Aorta (tissue), 5 donors: ENCODE results near the gene TBC1D10B. TPM values are rescaled to one million over a fixed set of nuclear protein-coding genes. Genes with fewer than 3 reads are reported as not detected.

Experiments
- ATAC-seq: fragments of 200-7000 bp; cut with Tn5 transposase; one replicate; pipeline ENCODE4 v1.9.1; 2022; ENCODE audit warnings: moderate library complexity; ENCODE audit not compliant: low FRiP score
- DNase-seq, 2 donors: peaks; one replicate each; pipeline ENCODE4 v3.0.0-alpha.2; 2020
- H3K27ac ChIP-seq, 2 donors: one replicate each; pipeline ENCODE4 v1.5.1; 2013; ENCODE audit warnings: low read length in 2 of 2, mild to moderate bottlenecking in 2 of 2, moderate library complexity in 2 of 2, control low read depth in 1 of 2, inconsistent platforms in 1 of 2, low read depth in 1 of 2
- H3K27me3 ChIP-seq, 2 donors: one replicate each; pipeline ENCODE4 v1.6.1; 2013; ENCODE audit warnings: control low read depth in 1 of 2, low read length in 1 of 2, mild to moderate bottlenecking in 1 of 2, moderate library complexity in 1 of 2; ENCODE audit not compliant: insufficient read depth in 2 of 2, control insufficient read depth in 1 of 2
- H3K36me3 ChIP-seq, 2 donors: one replicate each; pipeline ENCODE4 v1.6.1; 2013; ENCODE audit warnings: control low read depth in 1 of 2, low read length in 1 of 2, mild to moderate bottlenecking in 1 of 2; ENCODE audit not compliant: insufficient read depth in 2 of 2, control insufficient read depth in 1 of 2
- H3K4me1 ChIP-seq, 2 donors: one replicate each; pipeline ENCODE4 v1.6.1; 2013; ENCODE audit warnings: low read length in 2 of 2, control low read depth in 1 of 2, mild to moderate bottlenecking in 1 of 2, moderate library complexity in 1 of 2; ENCODE audit not compliant: insufficient read depth in 2 of 2, control insufficient read depth in 1 of 2
- H3K4me3 ChIP-seq, 2 donors: one replicate each; pipeline ENCODE4 v1.5.1; 2013; ENCODE audit warnings: low read length in 2 of 2, control low read depth in 1 of 2, mild to moderate bottlenecking in 1 of 2
- H3K9me3 ChIP-seq: one replicate; pipeline ENCODE4 v1.6.1; 2013; ENCODE audit warnings: mild to moderate bottlenecking, low read length; ENCODE audit not compliant: control insufficient read depth
- WGBS, 2 donors: extraction: QIAGEN DNeasy Blood & Tissue Kit; methylation state at CpG; one replicate each; pipeline ENCODE4 v1.1.7; 2013; 5-methylcytosine and 5-hydroxymethylcytosine counted together
- intact Hi-C, 2 donors: fragments of 100-400 bp; cut with DNase I; formaldehyde crosslinking; loops; one replicate each; pipeline versions ENCODE4 v1.14.2 to v1.15.0; 2022
- long read RNA-seq, 2 donors: library from polyadenylated mRNA; unstranded; transcript quantifications; one replicate each; pipeline ENCODE4 v2.0.0, GENCODE V29; 2020 to 2021
- polyA plus RNA-seq, 2 donors: library from polyadenylated mRNA; stranded (reverse); fragments of 200-250 nt; gene quantifications; one replicate each; pipeline ENCODE4 v1.2.3, GENCODE V29; 2013
- total RNA-seq, 2 donors: library from RNA; stranded (reverse); fragmentation: NEBNext Ultra II Directional; extraction: Animal tissue kit (Norgen Biotek cat#: 25700); gene quantifications; one replicate each; pipeline ENCODE4 v1.2.1, GENCODE V29; 2021
- donor health status: healthy with polysubstance abuse.
- donor health status: Bipolar disorder and iron deficiency.
- donor health status: DM: no; HTN: no; CAD: no.
- donor health status: DM: no; HTN: no; CAD: no.
- donor health status: DM: yes; HTN: yes; CAD: no.

TBC1D10B gene
- total RNA-seq = 10 to 100 TPM; 30.7 to 38.0 TPM
- polyA plus RNA-seq = 10 to 100 TPM; 10.3 to 22.2 TPM
- long read RNA-seq, donor 1, transcript TBC1D10B-201 (9 exons, 3,350 nt) = major isoform, 8 of 23 reads
- long read RNA-seq, donor 1, partial matches to known transcripts = 10 of 23 reads
- long read RNA-seq, donor 1, other reads (novel, unspliced or antisense) = 5 of 23 reads
- long read RNA-seq, donor 2, transcript TBC1D10B-201 (9 exons, 3,350 nt) = major isoform, 20 of 26 reads
- long read RNA-seq, donor 2, partial matches to known transcripts = 3 of 26 reads
- long read RNA-seq, donor 2, other reads (novel, unspliced or antisense) = 3 of 26 reads

GRCh38 chr16:30370456-30371247 is at the start of gene TBC1D10B:
TSS of gene TBC1D10B (minus strand) at chr16:30370494. CDS start at chr16:30370183, 311 bp downstream.
- Histone ChIP-seq H3K4me1 (peaks cover 0 to 4% of the 10 kb centered on the region in 2 donors), H3K4me3 (peak within 1 kb of the TSS; percentile 92), H3K27me3 (no peaks in the 10 kb centered on the region), H3K27ac (peak within 1 kb of the TSS; percentile 20 to 39), H3K9me3 (no peaks in the 10 kb centered on the region), H3K36me3 (no peaks in the 10 kb centered on the region)
- ATAC-seq (peak; percentile 96), DNase-seq (peak; percentile 98)
- intact Hi-C loops = loop anchor here in 1 of 2 donors (2.0 to 10.0 kb wide), 2 partner anchors 36 to 284 kb away; partner anchors contain the start of genes FBRS and PRR14
- 0% methylated on average over 38 to 40 of the region's 40 CpGs for WGBS, 2 donors

DNA sequence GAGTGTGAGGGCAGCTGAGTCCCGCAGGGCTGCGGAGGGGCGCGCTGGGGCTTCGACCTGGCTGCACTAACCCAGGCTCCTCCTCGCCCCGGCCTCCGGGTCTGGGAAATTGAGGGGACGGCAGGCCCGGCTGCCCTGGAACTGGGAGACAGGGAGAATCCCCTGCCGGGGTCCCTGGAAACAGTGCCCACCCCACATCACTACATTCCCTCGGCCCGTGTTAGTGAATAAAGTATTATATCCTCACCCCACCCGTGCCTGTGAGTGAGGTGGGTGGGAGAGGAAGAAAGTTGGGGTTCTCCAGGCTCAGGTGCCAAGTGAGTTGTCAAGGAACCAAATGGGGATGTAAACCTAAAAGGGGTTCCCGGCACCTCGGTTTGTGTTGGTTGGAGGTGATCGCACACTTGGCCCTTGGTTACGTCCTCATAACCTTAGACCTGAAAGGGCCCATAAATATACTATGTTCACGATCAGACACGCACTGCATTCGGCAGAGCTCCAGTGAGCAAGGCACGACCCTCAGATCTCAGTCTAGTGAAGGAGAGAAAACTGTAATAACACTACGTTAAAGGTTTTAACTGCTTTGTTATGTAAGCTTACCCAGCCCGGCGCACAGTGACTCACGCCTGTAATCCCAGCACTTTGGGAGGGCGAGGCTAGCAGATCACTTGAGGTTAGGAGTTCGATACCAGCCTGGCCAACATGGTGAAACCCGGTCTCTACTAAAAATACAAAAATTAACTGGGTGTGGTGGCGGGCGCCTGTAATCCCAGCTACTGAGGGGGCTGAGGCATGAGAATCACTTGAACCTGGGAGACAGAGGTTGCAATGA is 48.3 kb upstream of the TBC1D10B start:
- H3K4me1 ChIP-seq = no peaks in the 10 kb centered on the region

GRCh38 chr16:30417529-30418349 is 47.4 kb upstream of the TBC1D10B start:
- H3K4me3 ChIP-seq = peak overlapping the region; percentile 7 to 39
- peaks cover 0 to 2% of the 10 kb centered on the region in 2 donors for H3K36me3 ChIP-seq
- H3K27me3 ChIP-seq = no peaks in the 10 kb centered on the region
- no peak overlapping the region for H3K27ac ChIP-seq
- no peaks in the 10 kb centered on the region for H3K9me3 ChIP-seq
- peak; percentile 93 for ATAC-seq
- intact Hi-C loops = loop anchor here in 1 of 2 donors (10.0 kb wide), 1 partner anchor 293 kb away; the partner anchor contains the start of gene MAPK3
- WGBS, 2 donors = 1% methylated on average over 135 to 140 of the region's 140 CpGs
- DNase-seq = peak; percentile 91 to 95
- H3K4me1 ChIP-seq = no peaks in the 10 kb centered on the region

More for the DNA sequence above, 48.3 kb upstream of the TBC1D10B start:
- ATAC-seq = peak; percentile 2
- Histone ChIP-seq H3K9me3 (no peaks in the 10 kb centered on the region), H3K27me3 (no peaks in the 10 kb centered on the region), H3K36me3 (peaks cover 0 to 2% of the 10 kb centered on the region in 2 donors), H3K27ac (no peak overlapping the region), H3K4me3 (peak overlapping the region in 1 of 2 donors; percentile 39)
- 75 to 80% methylated on average over 25 to 31 of the region's 31 CpGs for WGBS, 2 donors
- intact Hi-C loops = loop anchor here in 1 of 2 donors (10.0 kb wide), 1 partner anchor 294 kb away; the partner anchor contains the start of gene MAPK3
- DNase-seq = no peak

- no peak for ATAC-seq
Measured at GRCh38 chr16:30416624-30417528, 46.6 kb upstream of the TBC1D10B start.

DNA sequence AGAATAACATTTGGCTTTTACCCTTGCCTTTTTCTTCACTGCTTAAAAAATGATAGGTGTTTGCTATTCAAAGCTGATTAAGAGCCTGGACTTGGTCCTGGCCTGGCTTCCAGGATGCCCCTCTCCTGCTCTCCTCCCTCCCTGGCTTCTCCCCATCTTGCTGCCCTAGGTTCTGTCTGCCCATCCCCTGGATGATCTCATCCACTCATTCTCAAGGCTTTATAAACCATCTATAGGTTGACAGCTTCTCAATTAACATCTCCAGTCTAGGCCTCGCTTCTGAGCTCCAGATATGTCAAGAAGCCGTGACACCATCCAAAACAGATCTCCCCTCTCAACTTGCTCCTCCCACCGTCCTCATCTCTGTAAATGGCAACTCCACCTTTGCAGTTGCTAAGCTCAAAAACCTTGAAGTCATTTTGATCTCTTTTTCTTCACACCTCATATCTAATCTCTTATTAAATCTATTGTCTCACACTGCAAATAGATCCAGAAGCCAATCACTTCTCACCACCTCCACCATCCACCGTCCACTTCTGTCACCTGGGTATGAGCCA is 45.8 kb upstream of the TBC1D10B start:
- no peak overlapping the region for H3K4me3 ChIP-seq
- H3K4me1 ChIP-seq = no peaks in the 10 kb centered on the region
- no peaks in the 10 kb centered on the region for H3K9me3 ChIP-seq
- intact Hi-C loops = loop anchor here in 1 of 2 donors (10.0 kb wide), 1 partner anchor 291 kb away; the partner anchor contains the start of gene MAPK3
- no peak for ATAC-seq
- no peak for DNase-seq
- H3K27ac ChIP-seq = no peak overlapping the region
- peaks cover 0 to 5% of the 10 kb centered on the region in 2 donors for H3K36me3 ChIP-seq
- no peaks in the 10 kb centered on the region for H3K27me3 ChIP-seq
- 76 to 88% methylated on average over 4 of the region's 4 CpGs for WGBS, 2 donors

More at GRCh38 chr16:30416624-30417528, 46.6 kb upstream of the TBC1D10B start:
- peaks cover 0 to 2% of the 10 kb centered on the region in 2 donors for H3K36me3 ChIP-seq
- intact Hi-C loops = loop anchor here in 1 of 2 donors (10.0 kb wide), 1 partner anchor 292 kb away; the partner anchor contains the start of gene MAPK3
- no peak for DNase-seq
- no peaks in the 10 kb centered on the region for H3K4me1 ChIP-seq
- H3K27ac ChIP-seq = no peak overlapping the region
- H3K27me3 ChIP-seq = no peaks in the 10 kb centered on the region
- H3K4me3 ChIP-seq = peak overlapping the region; percentile 7 to 39
- WGBS, 2 donors = 60 to 61% methylated on average over 18 of the region's 18 CpGs
- H3K9me3 ChIP-seq = no peaks in the 10 kb centered on the region

GRCh38 chr16:30414159-30414558 is 43.9 kb upstream of the TBC1D10B start:
- intact Hi-C loops = loop anchor here in 1 of 2 donors (10.0 kb wide), 1 partner anchor 289 kb away; the partner anchor contains the start of gene MAPK3
- 76 to 84% methylated on average over 5 of the region's 5 CpGs for WGBS, 2 donors
- no peaks in the 10 kb centered on the region for H3K27me3 ChIP-seq
- no peaks in the 10 kb centered on the region for H3K4me1 ChIP-seq
- H3K4me3 ChIP-seq = no peak overlapping the region
- no peak overlapping the region for H3K27ac ChIP-seq
- DNase-seq (no peak), ATAC-seq (no peak)
- no peaks in the 10 kb centered on the region for H3K9me3 ChIP-seq
- peaks cover 0 to 5% of the 10 kb centered on the region in 2 donors for H3K36me3 ChIP-seq
